Spleen (tissue), 7 donors: ENCODE measurements around the gene RAPGEF3.
A peak's percentile ranks its signal among the peaks of the same experiment; 100 is the strongest.

Source experiments
- POLR2A ChIP-seq, 3 donors: fragments of 450-650 bp; IDR thresholded peaks; one replicate each; pipeline ENCODE4 v1.5.1; 2017; ENCODE audit warnings: antibody characterized with exemption in 3 of 3, mild to moderate bottlenecking in 1 of 3
- TF ChIP-seq, protein P1 (sequence below), 11 experiments: fragments of 200-600 bp in 7 of 11; fragments of 450-650 bp in 4 of 11; sonication (generic) in 4 of 11; IDR thresholded peaks in 8 of 11; conservative IDR thresholded peaks in 3 of 11; 1 replicate in 7 of 11; 2 replicates in 4 of 11; pipeline versions ENCODE4 v1.4.0 to v1.8.0; 2016 to 2021; ENCODE audit warnings: antibody characterized with exemption in 11 of 11, inconsistent platforms in 4 of 11, mild to moderate bottlenecking in 1 of 11
- donor health status: DM: no; HTN: no; CAD: no; lungs with moderate emphysema.
- donor health status: DM: no; HTN: no; CAD: no.
- donor health status: DM: no; HTN: no; CAD: no.

DNA sequence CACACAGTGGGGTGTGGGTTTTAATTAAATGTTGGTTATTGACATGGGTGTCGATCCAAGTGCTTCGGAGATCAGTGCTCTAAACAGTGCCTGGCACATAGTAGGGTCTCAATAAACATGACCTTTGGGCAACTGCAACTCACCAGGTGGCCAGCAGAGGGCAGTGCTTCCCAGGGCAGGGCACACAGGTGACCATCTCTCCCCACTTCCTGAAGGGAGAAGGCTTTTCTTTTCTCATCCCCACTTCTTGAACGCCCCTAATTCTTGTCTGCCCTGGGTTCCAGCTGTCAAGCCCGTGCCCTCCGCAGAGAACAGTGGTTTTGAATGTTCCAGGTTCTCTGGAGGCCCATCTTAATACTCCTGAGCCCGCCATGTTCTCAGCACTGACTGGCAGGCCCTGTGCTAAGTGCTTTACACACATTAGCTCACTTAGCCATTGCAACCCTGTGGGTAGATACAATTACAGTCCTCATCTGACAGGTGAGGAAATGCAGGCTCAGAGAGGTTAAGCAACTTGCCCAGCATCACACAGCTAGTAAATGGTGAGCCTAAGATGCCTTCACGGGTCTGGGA is 16.3 kb downstream of the RAPGEF3 start:
- TF ChIP-seq, protein P1, sequence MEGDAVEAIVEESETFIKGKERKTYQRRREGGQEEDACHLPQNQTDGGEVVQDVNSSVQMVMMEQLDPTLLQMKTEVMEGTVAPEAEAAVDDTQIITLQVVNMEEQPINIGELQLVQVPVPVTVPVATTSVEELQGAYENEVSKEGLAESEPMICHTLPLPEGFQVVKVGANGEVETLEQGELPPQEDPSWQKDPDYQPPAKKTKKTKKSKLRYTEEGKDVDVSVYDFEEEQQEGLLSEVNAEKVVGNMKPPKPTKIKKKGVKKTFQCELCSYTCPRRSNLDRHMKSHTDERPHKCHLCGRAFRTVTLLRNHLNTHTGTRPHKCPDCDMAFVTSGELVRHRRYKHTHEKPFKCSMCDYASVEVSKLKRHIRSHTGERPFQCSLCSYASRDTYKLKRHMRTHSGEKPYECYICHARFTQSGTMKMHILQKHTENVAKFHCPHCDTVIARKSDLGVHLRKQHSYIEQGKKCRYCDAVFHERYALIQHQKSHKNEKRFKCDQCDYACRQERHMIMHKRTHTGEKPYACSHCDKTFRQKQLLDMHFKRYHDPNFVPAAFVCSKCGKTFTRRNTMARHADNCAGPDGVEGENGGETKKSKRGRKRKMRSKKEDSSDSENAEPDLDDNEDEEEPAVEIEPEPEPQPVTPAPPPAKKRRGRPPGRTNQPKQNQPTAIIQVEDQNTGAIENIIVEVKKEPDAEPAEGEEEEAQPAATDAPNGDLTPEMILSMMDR (IDR thresholded peaks at IDR 0.05 in 8 of 11, conservative IDR thresholded peaks at IDR 0.05 in 3 of 11) = peak; percentile 81 to 97 (median 94)
- TF ChIP-seq POLR2A (IDR thresholded peaks at IDR 0.05) = no peak
